ENCODE data around the gene EEPD1. TPM values are rescaled to one million over a fixed set of nuclear protein-coding genes. Genes with fewer than 3 reads are reported as not detected.

The EEPD1 gene
- total RNA-seq, 1 experiment from 2014 or later, result 7.8 TPM

- CTCF ChIA-PET, result interaction anchor here (1.1 kb wide), 1 partner anchor 58 kb away, joined by 3 read pairs; no protein-coding TSS in a partner anchor
- DNase-seq (ENCODE audit: low spot score), result no peak
Measured at GRCh38 chr7:36208997-36209813, 56.2 kb downstream of the EEPD1 start.

More at GRCh38 chr7:36208997-36209813, 56.2 kb downstream of the EEPD1 start:
- peaks cover 4% of the 10 kb centered on the region for H3K36me3 Mint-ChIP-seq
- H3K4me1 Mint-ChIP-seq, result peaks cover 50% of the 10 kb centered on the region
- no peaks in the 10 kb centered on the region for H3K27me3 Mint-ChIP-seq (ENCODE audit: low read depth)
- H3K27ac Mint-ChIP-seq, result no peak overlapping the region
- POLR2A ChIA-PET, result interaction anchor here (0.6 kb wide), 1 partner anchor 43 kb away, joined by 4 read pairs; no protein-coding TSS in a partner anchor
- peaks cover 9% of the 10 kb centered on the region for H3K9me3 Mint-ChIP-seq
- TF ChIP-seq NFE2L1 (CRISPR knock-in tag; IDR thresholded peaks at IDR 0.05) (no peak), ARID4B (CRISPR knock-in tag; IDR thresholded peaks at IDR 0.05; ENCODE audit: borderline replicate concordance) (no peak), ZNF263 (CRISPR knock-in tag; IDR thresholded peaks at IDR 0.05; ENCODE audit: low read depth) (no peak), MYBL2 (CRISPR knock-in tag; IDR thresholded peaks at IDR 0.05) (no peak), ZNF232 (CRISPR knock-in tag; IDR thresholded peaks at IDR 0.05) (no peak), PRDM15 (CRISPR knock-in tag; IDR thresholded peaks at IDR 0.05) (no peak), FOXJ3 (CRISPR knock-in tag; IDR thresholded peaks at IDR 0.05; ENCODE audit: borderline replicate concordance) (no peak), ZNF121 (CRISPR knock-in tag; IDR thresholded peaks at IDR 0.05) (no peak), GABPB1 (CRISPR knock-in tag; IDR thresholded peaks at IDR 0.05) (no peak), IRF2 (CRISPR knock-in tag; IDR thresholded peaks at IDR 0.05; ENCODE audit: borderline replicate concordance, low read depth) (no peak), TEAD1 (CRISPR knock-in tag; IDR thresholded peaks at IDR 0.05) (no peak), SMAD3 (CRISPR knock-in tag; IDR thresholded peaks at IDR 0.05; ENCODE audit: borderline replicate concordance) (no peak), FOXK1 (CRISPR knock-in tag; IDR thresholded peaks at IDR 0.05) (no peak), ZNF416 (CRISPR knock-in tag; IDR thresholded peaks at IDR 0.05) (no peak), E2F4 (CRISPR knock-in tag; IDR thresholded peaks at IDR 0.05; ENCODE audit: borderline replicate concordance, low read depth) (no peak), TP53 (CRISPR knock-in tag; IDR thresholded peaks at IDR 0.05) (no peak), SMAD4 (CRISPR knock-in tag; IDR thresholded peaks at IDR 0.05) (no peak)
- TF ChIP-seq, protein P1, sequence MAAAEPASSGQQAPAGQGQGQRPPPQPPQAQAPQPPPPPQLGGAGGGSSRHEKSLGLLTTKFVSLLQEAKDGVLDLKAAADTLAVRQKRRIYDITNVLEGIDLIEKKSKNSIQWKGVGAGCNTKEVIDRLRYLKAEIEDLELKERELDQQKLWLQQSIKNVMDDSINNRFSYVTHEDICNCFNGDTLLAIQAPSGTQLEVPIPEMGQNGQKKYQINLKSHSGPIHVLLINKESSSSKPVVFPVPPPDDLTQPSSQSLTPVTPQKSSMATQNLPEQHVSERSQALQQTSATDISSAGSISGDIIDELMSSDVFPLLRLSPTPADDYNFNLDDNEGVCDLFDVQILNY (CRISPR knock-in tag; IDR thresholded peaks at IDR 0.05), result no peak
- no peak; the same call in 1 of the 2 replicates for ATAC-seq
- H3K4me3 Mint-ChIP-seq, result no peak overlapping the region
